Mammary epithelial cell (primary cell): ENCODE measurements around the gene OR7G3.

Experiments used
- CTCF ChIP-seq, 2 donors: IDR thresholded peaks in 1 of 2; conservative IDR thresholded peaks in 1 of 2; 2 replicates each; pipeline ENCODE4 v1.5.1; 2011 to 2012; ENCODE audit warnings: inconsistent platforms in 2 of 2, low read length in 2 of 2, mild to moderate bottlenecking in 2 of 2, control low read depth in 1 of 2, low read depth in 1 of 2; ENCODE audit not compliant: insufficient read depth in 1 of 2; ENCODE audit errors: extremely low read depth in 1 of 2
- EZH2 ChIP-seq: IDR thresholded peaks from 2 replicates; pipeline ENCODE4 v1.6.1; 2012; ENCODE audit warnings: low read length, inconsistent platforms, borderline replicate concordance

- TF ChIP-seq CTCF (conservative IDR thresholded peaks at IDR 0.05 in 1 of 2, IDR thresholded peaks at IDR 0.05 in 1 of 2; ENCODE audit: extremely low read depth in 1 of 2, insufficient read depth in 1 of 2, low read depth in 1 of 2, low read length in 2 of 2) (no peak), EZH2 (no peak)
Observed at GRCh38 chr19:9156304-9156703, 29.6 kb upstream of the OR7G3 start.
